Transverse colon (tissue), 4 donors: ENCODE measurements around the gene UNC5A. TPM values are rescaled to one million over a fixed set of nuclear protein-coding genes. Genes with fewer than 3 reads are reported as not detected.

Experiments
- DNase-seq: peaks from one replicate; pipeline ENCODE4 v3.0.0-alpha.2; 2019
- H3K27ac ChIP-seq, 4 donors: fragments of 200-600 bp; sonication (generic); 2 replicates each; pipeline ENCODE4 v1.5.1; 2016 to 2018; ENCODE audit warnings: inconsistent platforms in 4 of 4
- H3K27me3 ChIP-seq: fragments of 200-600 bp; sonication (generic); 2 replicates; pipeline ENCODE4 v1.5.1; 2017; ENCODE audit warnings: inconsistent platforms
- H3K36me3 ChIP-seq, 4 donors: fragments of 200-600 bp; sonication (generic); 2 replicates each; pipeline ENCODE4 v1.5.1; 2017 to 2019; ENCODE audit warnings: inconsistent platforms in 4 of 4
- H3K4me1 ChIP-seq, 4 donors: fragments of 200-600 bp; sonication (generic); 2 replicates each; pipeline ENCODE4 v1.5.1; 2017 to 2020; ENCODE audit warnings: inconsistent platforms in 4 of 4
- H3K4me3 ChIP-seq, 4 donors: fragments of 200-600 bp; sonication (generic); 1 replicate in 1 of 4; 2 replicates in 3 of 4; pipeline versions ENCODE4 v1.5.1 to v1.6.1; 2017 to 2019; ENCODE audit warnings: inconsistent platforms in 4 of 4
- H3K9me3 ChIP-seq, 2 donors: fragments of 200-600 bp; sonication (generic); 2 replicates each; pipeline ENCODE4 v1.5.1; 2017 to 2019; ENCODE audit warnings: inconsistent platforms in 2 of 2
- CTCF ChIP-seq, 5 experiments: fragments of 200-600 bp in 3 of 5; fragments of 450-650 bp in 2 of 5; sonication (generic) in 3 of 5; IDR thresholded peaks; 1 replicate in 2 of 5; 2 replicates in 3 of 5; pipeline ENCODE4 v1.5.1; 2016 to 2017; ENCODE audit warnings: antibody characterized with exemption in 5 of 5, inconsistent platforms in 3 of 5, mild to moderate bottlenecking in 2 of 5, moderate library complexity in 1 of 5
- EP300 ChIP-seq: sonication (generic); formaldehyde crosslinking; IDR thresholded peaks from one replicate; pipeline ENCODE4 v1.6.1; 2017; ENCODE audit warnings: antibody characterized with exemption, low read depth
- POLR2A ChIP-seq: fragments of 450-650 bp; IDR thresholded peaks from one replicate; pipeline ENCODE4 v1.6.1; 2016; ENCODE audit warnings: antibody characterized with exemption, mild to moderate bottlenecking, moderate library complexity
- POLR2AphosphoS5 ChIP-seq, 3 donors: sonication (generic); formaldehyde crosslinking; IDR thresholded peaks; one replicate each; pipeline ENCODE4 v1.6.1; 2016; ENCODE audit warnings: antibody characterized with exemption in 3 of 3
- WGBS, 2 donors: methylation state at CpG; one replicate each; pipeline ENCODE4 v1.1.5; 2018; ENCODE audit warnings: low coverage in 1 of 2; 5-methylcytosine and 5-hydroxymethylcytosine counted together
- in situ Hi-C, 4 donors: fragments of 200-750 bp; cut with MboI; loops; one replicate each; pipeline versions ENCODE4 v1.15.0 to v1.15.1; 2017; ENCODE audit warnings: low sequenced_read_pairs in 3 of 4, low pct_ligation_motif_present in 1 of 4, low pct_unique_long_range_greater_than_20kb in 1 of 4
- intact Hi-C: fragments of 100-400 bp; cut with DNase I; formaldehyde crosslinking; loops from one replicate; pipeline ENCODE4 v1.15.1; 2023; ENCODE audit warnings: low total_unique reads
- total RNA-seq, 4 donors: library from RNA; depleted of rRNA; stranded (reverse); fragments of >200 nt; gene quantifications; one replicate each; pipeline ENCODE4 v1.1.0, GENCODE V29; 2016

UNC5A gene
- total RNA-seq, 4 donors from 2014 or later, result 0.32 TPM; not detected in 3

- no peak overlapping the region for H3K27ac ChIP-seq
- in situ Hi-C loops (no loop called here), intact Hi-C loops (no loop called here)
- no peak for TF ChIP-seq CTCF (IDR thresholded peaks at IDR 0.05)
- no peaks in the 10 kb centered on the region for H3K27me3 ChIP-seq
- no peaks in the 10 kb centered on the region for H3K9me3 ChIP-seq
- H3K4me3 ChIP-seq, result no peak overlapping the region
- no peaks in the 10 kb centered on the region for H3K4me1 ChIP-seq
- no peaks in the 10 kb centered on the region for H3K36me3 ChIP-seq
- 90% methylated on average over 27 of the region's 28 CpGs; no CpG with 5 or more reads in 1 of the 2 donors for WGBS, 2 donors
- no peak for DNase-seq
Measured at GRCh38 chr5:176887252-176887849, 77.0 kb downstream of the UNC5A start.

- WGBS, 2 donors, result 88% methylated on average over 24 of the region's 27 CpGs; no CpG with 5 or more reads in 1 of the 2 donors
- H3K36me3 ChIP-seq, result no peaks in the 10 kb centered on the region
- TF ChIP-seq POLR2A (no peak), POLR2AphosphoS5 (IDR thresholded peaks at IDR 0.05) (no peak), CTCF (IDR thresholded peaks at IDR 0.05) (no peak), EP300 (no peak)
- in situ Hi-C loops, result no loop called here
- H3K9me3 ChIP-seq, result no peaks in the 10 kb centered on the region
- H3K4me1 ChIP-seq, result no peaks in the 10 kb centered on the region
- H3K4me3 ChIP-seq, result no peak overlapping the region
- DNase-seq, result no peak
- H3K27ac ChIP-seq, result no peak overlapping the region
- no peaks in the 10 kb centered on the region for H3K27me3 ChIP-seq
- intact Hi-C loops, result no loop called here
Measured at GRCh38 chr5:176888016-176888864, 77.9 kb downstream of the UNC5A start.

GRCh38 chr5:176888865-176889165, 78.5 kb downstream of the UNC5A start:
- in situ Hi-C loops, result no loop called here

More at GRCh38 chr5:176888865-176889165, 78.5 kb downstream of the UNC5A start:
- intact Hi-C loops, result no loop called here
- no peak for DNase-seq
- Histone ChIP-seq H3K27me3 (no peaks in the 10 kb centered on the region), H3K27ac (no peak overlapping the region), H3K4me3 (no peak overlapping the region), H3K9me3 (no peaks in the 10 kb centered on the region), H3K4me1 (no peaks in the 10 kb centered on the region), H3K36me3 (no peaks in the 10 kb centered on the region)
- TF ChIP-seq EP300, result no peak
- TF ChIP-seq POLR2A, result no peak
- no peak for TF ChIP-seq POLR2AphosphoS5 (IDR thresholded peaks at IDR 0.05)
- no peak for TF ChIP-seq CTCF (IDR thresholded peaks at IDR 0.05)
- WGBS, 2 donors, result 89% methylated on average over 1 of the region's 1 CpG; no CpG with 5 or more reads in 1 of the 2 donors
